WTC11 (cell line): Measurements from ENCODE around the gene CSRNP3. TPM values are rescaled to one million over a fixed set of nuclear protein-coding genes. Genes with fewer than 3 reads are reported as not detected.

Source experiments
- ATAC-seq: fragments of 200-7000 bp; cut with Tn5 transposase; 2 replicates; pipeline ENCODE4 v1.10.0; 2021; ENCODE audit warnings: mild to moderate bottlenecking, moderate library complexity
- CTCF ChIA-PET: fragments of 300-600 bp; sonication (Branson Sonifier 250); formaldehyde crosslinking; loops from one replicate; lab custom pipeline; 2021; ENCODE audit warnings: antibody characterized with exemption; lab: Charles Lee
- POLR2A ChIA-PET: fragments of 350-600 bp; sonication (Branson Sonifier 250); formaldehyde crosslinking; loops from one replicate; lab custom pipeline; 2021; ENCODE audit warnings: antibody characterized with exemption; lab: Charles Lee
- DNase-seq: peaks from one replicate; pipeline ENCODE4 v3.0.0; 2021; ENCODE audit warnings: low spot score
- H3K27ac Mint-ChIP-seq: 2 replicates; pipeline ENCODE4 v1.8.0; 2021; ENCODE audit warnings: mixed read lengths
- H3K27me3 Mint-ChIP-seq: 2 replicates; pipeline ENCODE4 v1.8.0; 2021; ENCODE audit warnings: low read depth, mild to moderate bottlenecking, moderate library complexity, mixed read lengths
- H3K36me3 Mint-ChIP-seq: 2 replicates; pipeline ENCODE4 v1.8.0; 2021; ENCODE audit warnings: mixed read lengths
- H3K4me1 Mint-ChIP-seq: 2 replicates; pipeline ENCODE4 v1.8.0; 2022; ENCODE audit warnings: mixed read lengths
- H3K4me3 Mint-ChIP-seq: 2 replicates; pipeline ENCODE4 v1.8.0; 2021; ENCODE audit warnings: mild to moderate bottlenecking, moderate library complexity, mixed read lengths
- H3K9me3 Mint-ChIP-seq: 2 replicates; pipeline ENCODE4 v1.8.0; 2021; ENCODE audit warnings: mixed read lengths
- FOXJ3 ChIP-seq: sonication (generic); formaldehyde crosslinking; IDR thresholded peaks from 2 replicates; pipeline ENCODE4 v1.9.0; 2021; ENCODE audit warnings: missing genetic modification reagents, mild to moderate bottlenecking, borderline replicate concordance
- JAZF1 ChIP-seq: fragments of 250-450 bp; sonication (Bioruptor Pico); IDR thresholded peaks from 2 replicates; pipeline ENCODE4 v1.9.0; 2021; ENCODE audit warnings: moderate library complexity, mild to moderate bottlenecking, inconsistent platforms
- NR3C1 ChIP-seq: sonication (generic); formaldehyde crosslinking; conservative IDR thresholded peaks from 2 replicates; pipeline ENCODE4 v1.8.1; 2023; ENCODE audit warnings: low read depth, mild to moderate bottlenecking, missing genetic modification reagents
- SMAD4 ChIP-seq: sonication (generic); formaldehyde crosslinking; IDR thresholded peaks from 2 replicates; pipeline ENCODE4 v1.8.0; 2022; ENCODE audit warnings: mild to moderate bottlenecking, missing genetic modification reagents
- ZBTB21 ChIP-seq: sonication (generic); formaldehyde crosslinking; IDR thresholded peaks from 2 replicates; pipeline ENCODE4 v1.8.1; 2023; ENCODE audit warnings: mild to moderate bottlenecking, missing genetic modification reagents, borderline replicate concordance
- ZNF138 ChIP-seq: sonication (generic); formaldehyde crosslinking; conservative IDR thresholded peaks from 2 replicates; pipeline ENCODE4 v1.8.1; 2022; ENCODE audit warnings: mild to moderate bottlenecking, moderate library complexity, missing genetic modification reagents
- ZNF232 ChIP-seq: sonication (generic); formaldehyde crosslinking; IDR thresholded peaks from 2 replicates; pipeline ENCODE4 v1.8.0; 2022; ENCODE audit warnings: mild to moderate bottlenecking, missing genetic modification reagents
- ZNF396 ChIP-seq: fragments of 250-450 bp; sonication (Bioruptor Pico); IDR thresholded peaks from 2 replicates; pipeline ENCODE4 v1.8.0; 2021; ENCODE audit warnings: mild to moderate bottlenecking, moderate library complexity, borderline replicate concordance
- total RNA-seq: library from RNA; stranded (reverse); gene quantifications from 3 replicates; pipeline ENCODE4 v1.2.3, GENCODE V29; 2021
- TF ChIP-seq, protein P1 (sequence below): sonication (generic); formaldehyde crosslinking; IDR thresholded peaks from 2 replicates; pipeline ENCODE4 v1.8.1; 2023; ENCODE audit warnings: mild to moderate bottlenecking, missing genetic modification reagents, moderate library complexity
- TF ChIP-seq, protein P2 (sequence below): sonication (generic); formaldehyde crosslinking; IDR thresholded peaks from 2 replicates; pipeline ENCODE4 v1.8.0; 2022; ENCODE audit warnings: missing genetic modification reagents
- TF ChIP-seq, protein P3 (sequence below): sonication (generic); formaldehyde crosslinking; IDR thresholded peaks from 2 replicates; pipeline ENCODE4 v1.8.1; 2022; ENCODE audit warnings: low read depth, missing genetic modification reagents, borderline replicate concordance
- TF ChIP-seq, protein P4 (sequence below): sonication (generic); formaldehyde crosslinking; IDR thresholded peaks from 2 replicates; pipeline ENCODE4 v1.8.0; 2022; ENCODE audit warnings: mild to moderate bottlenecking, missing genetic modification reagents

The CSRNP3 gene
- total RNA-seq, 1 experiment from 2014 or later, result 7.3 TPM

DNA sequence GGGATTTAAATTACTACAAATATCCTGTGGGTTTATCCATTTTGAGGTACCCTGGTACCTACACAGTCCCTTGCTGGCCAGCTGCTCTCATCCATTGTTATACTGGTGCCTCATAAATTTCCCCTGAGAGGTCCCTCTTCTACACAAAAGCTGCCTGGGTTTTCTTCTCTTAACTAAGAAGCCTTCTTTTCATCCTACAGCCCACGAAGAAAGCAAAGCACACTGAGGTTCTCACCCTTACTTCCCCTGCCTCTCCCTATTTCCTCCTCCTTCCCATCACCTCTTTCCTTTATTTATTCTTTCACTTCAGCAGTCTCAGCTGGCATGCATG lies 154.9 kb downstream of the CSRNP3 start:
- ATAC-seq, result peak; percentile 62

DNA sequence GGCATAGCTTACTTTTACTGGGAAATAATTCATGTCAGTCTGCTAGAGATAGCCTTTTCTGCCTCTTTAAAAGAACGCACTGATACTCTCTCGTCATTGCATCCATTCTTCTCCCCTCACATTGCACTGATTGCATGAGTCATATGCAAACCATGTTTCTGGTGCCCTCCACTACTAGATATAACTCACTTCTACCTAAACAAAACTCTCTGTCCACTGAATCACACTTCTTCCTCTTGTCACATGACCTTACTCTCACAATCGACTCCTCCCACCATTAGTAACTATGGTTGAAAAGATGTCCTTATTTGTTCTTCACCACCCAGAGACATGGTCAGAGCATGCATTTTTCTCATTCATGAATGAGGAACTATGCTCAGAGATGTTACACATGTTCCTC lies 158.0 kb downstream of the CSRNP3 start:
- DNase-seq (no peak), ATAC-seq (no peak)
- Mint-ChIP-seq H3K27ac (no peak overlapping the region), H3K9me3 (no peaks in the 10 kb centered on the region), H3K4me1 (peaks cover 32% of the 10 kb centered on the region), H3K27me3 (no peaks in the 10 kb centered on the region), H3K4me3 (no peak overlapping the region), H3K36me3 (no peaks in the 10 kb centered on the region)
- POLR2A ChIA-PET, result interaction anchor here (0.8 kb wide), 1 partner anchor 15 kb away, joined by 3 read pairs; no protein-coding TSS in a partner anchor
- TF ChIP-seq, protein P1, sequence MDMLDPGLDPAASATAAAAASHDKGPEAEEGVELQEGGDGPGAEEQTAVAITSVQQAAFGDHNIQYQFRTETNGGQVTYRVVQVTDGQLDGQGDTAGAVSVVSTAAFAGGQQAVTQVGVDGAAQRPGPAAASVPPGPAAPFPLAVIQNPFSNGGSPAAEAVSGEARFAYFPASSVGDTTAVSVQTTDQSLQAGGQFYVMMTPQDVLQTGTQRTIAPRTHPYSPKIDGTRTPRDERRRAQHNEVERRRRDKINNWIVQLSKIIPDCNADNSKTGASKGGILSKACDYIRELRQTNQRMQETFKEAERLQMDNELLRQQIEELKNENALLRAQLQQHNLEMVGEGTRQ (CRISPR knock-in tag), result peak; percentile 40; the same call in 1 of the 2 replicates
- no peak for TF ChIP-seq ZNF232 (CRISPR knock-in tag)
- CTCF ChIA-PET, result interaction anchor here (0.6 kb wide), 1 partner anchor 22 kb away, joined by 3 read pairs; no protein-coding TSS in a partner anchor

More for the DNA sequence above, 154.9 kb downstream of the CSRNP3 start:
- Mint-ChIP-seq H3K27ac (peak overlapping the region; percentile 16; the same call in 1 of the 2 replicates), H3K36me3 (no peaks in the 10 kb centered on the region), H3K4me1 (peaks cover 24% of the 10 kb centered on the region), H3K27me3 (no peaks in the 10 kb centered on the region), H3K9me3 (no peaks in the 10 kb centered on the region), H3K4me3 (no peak overlapping the region)
- ChIA-PET CTCF (interaction anchor here (1.4 kb wide), 1 partner anchor 9 kb away, joined by 4 read pairs; no protein-coding TSS in a partner anchor), POLR2A (no interaction called here)
- DNase-seq, result no peak
- TF ChIP-seq JAZF1 (CRISPR knock-in tag) (no peak), ZNF396 (CRISPR knock-in tag) (no peak)

DNA sequence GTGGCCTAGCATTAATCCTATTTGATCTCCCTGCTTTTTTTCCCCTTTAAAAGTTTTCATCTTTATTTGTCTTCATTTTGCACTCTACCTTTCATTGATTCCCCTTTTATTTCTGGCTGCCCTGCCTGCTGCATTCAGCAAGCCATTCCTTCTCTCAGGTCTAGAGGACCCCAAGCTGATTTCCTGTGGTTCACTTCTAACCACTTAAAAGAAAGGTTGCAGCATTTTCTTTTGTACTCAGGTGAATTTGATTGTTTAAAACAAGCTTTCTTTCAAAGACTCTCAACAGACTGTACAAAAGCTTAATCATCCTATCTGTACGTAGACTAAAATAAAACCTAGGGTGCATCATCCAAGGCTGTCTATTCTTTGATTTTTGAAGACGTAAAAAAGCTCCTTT lies 160.3 kb downstream of the CSRNP3 start:
- H3K4me1 Mint-ChIP-seq, result peaks cover 44% of the 10 kb centered on the region
- no peaks in the 10 kb centered on the region for H3K36me3 Mint-ChIP-seq
- ATAC-seq (peak; percentile 44), DNase-seq (no peak)
- ChIA-PET CTCF (interaction anchor here (1.1 to 1.4 kb wide), 2 partner anchors 149 to 244 kb away, joined by 3 to 4 read pairs; no protein-coding TSS in a partner anchor), POLR2A (no interaction called here)
- H3K9me3 Mint-ChIP-seq, result no peaks in the 10 kb centered on the region
- no peaks in the 10 kb centered on the region for H3K27me3 Mint-ChIP-seq
- no peak overlapping the region for H3K4me3 Mint-ChIP-seq
- H3K27ac Mint-ChIP-seq, result peak overlapping the region; percentile 87
- TF ChIP-seq ZBTB21 (CRISPR knock-in tag), result no peak
- TF ChIP-seq, protein P2, sequence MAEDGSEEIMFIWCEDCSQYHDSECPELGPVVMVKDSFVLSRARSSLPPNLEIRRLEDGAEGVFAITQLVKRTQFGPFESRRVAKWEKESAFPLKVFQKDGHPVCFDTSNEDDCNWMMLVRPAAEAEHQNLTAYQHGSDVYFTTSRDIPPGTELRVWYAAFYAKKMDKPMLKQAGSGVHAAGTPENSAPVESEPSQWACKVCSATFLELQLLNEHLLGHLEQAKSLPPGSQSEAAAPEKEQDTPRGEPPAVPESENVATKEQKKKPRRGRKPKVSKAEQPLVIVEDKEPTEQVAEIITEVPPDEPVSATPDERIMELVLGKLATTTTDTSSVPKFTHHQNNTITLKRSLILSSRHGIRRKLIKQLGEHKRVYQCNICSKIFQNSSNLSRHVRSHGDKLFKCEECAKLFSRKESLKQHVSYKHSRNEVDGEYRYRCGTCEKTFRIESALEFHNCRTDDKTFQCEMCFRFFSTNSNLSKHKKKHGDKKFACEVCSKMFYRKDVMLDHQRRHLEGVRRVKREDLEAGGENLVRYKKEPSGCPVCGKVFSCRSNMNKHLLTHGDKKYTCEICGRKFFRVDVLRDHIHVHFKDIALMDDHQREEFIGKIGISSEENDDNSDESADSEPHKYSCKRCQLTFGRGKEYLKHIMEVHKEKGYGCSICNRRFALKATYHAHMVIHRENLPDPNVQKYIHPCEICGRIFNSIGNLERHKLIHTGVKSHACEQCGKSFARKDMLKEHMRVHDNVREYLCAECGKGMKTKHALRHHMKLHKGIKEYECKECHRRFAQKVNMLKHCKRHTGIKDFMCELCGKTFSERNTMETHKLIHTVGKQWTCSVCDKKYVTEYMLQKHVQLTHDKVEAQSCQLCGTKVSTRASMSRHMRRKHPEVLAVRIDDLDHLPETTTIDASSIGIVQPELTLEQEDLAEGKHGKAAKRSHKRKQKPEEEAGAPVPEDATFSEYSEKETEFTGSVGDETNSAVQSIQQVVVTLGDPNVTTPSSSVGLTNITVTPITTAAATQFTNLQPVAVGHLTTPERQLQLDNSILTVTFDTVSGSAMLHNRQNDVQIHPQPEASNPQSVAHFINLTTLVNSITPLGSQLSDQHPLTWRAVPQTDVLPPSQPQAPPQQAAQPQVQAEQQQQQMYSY, result no peak
- TF ChIP-seq ZNF138 (CRISPR knock-in tag), result no peak
- no peak for TF ChIP-seq NR3C1 (CRISPR knock-in tag)
- TF ChIP-seq, protein P3, sequence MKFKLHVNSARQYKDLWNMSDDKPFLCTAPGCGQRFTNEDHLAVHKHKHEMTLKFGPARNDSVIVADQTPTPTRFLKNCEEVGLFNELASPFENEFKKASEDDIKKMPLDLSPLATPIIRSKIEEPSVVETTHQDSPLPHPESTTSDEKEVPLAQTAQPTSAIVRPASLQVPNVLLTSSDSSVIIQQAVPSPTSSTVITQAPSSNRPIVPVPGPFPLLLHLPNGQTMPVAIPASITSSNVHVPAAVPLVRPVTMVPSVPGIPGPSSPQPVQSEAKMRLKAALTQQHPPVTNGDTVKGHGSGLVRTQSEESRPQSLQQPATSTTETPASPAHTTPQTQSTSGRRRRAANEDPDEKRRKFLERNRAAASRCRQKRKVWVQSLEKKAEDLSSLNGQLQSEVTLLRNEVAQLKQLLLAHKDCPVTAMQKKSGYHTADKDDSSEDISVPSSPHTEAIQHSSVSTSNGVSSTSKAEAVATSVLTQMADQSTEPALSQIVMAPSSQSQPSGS (CRISPR knock-in tag), result no peak
- TF ChIP-seq FOXJ3 (CRISPR knock-in tag), result no peak
- TF ChIP-seq, protein P4, sequence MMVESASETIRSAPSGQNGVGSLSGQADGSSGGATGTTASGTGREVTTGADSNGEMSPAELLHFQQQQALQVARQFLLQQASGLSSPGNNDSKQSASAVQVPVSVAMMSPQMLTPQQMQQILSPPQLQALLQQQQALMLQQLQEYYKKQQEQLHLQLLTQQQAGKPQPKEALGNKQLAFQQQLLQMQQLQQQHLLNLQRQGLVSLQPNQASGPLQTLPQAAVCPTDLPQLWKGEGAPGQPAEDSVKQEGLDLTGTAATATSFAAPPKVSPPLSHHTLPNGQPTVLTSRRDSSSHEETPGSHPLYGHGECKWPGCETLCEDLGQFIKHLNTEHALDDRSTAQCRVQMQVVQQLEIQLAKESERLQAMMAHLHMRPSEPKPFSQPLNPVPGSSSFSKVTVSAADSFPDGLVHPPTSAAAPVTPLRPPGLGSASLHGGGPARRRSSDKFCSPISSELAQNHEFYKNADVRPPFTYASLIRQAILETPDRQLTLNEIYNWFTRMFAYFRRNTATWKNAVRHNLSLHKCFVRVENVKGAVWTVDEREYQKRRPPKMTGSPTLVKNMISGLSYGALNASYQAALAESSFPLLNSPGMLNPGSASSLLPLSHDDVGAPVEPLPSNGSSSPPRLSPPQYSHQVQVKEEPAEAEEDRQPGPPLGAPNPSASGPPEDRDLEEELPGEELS (CRISPR knock-in tag), result no peak
- TF ChIP-seq SMAD4 (CRISPR knock-in tag), result no peak
- TF ChIP-seq, all 79 proteins: peak for 0
